NOMO-1 treated with dmso at 0.1 percent for 144 hours (cell line): Measurements from ENCODE around the gene INPP4A.
A peak's percentile ranks its signal among the peaks of the same experiment; 100 is the strongest.

Source experiments
- DNase-seq: peaks from one replicate; lab custom pipeline; 2025; ENCODE audit not compliant: unreplicated experiment; lab: John Stamatoyannopoulos, UW

INPP4A gene

DNA sequence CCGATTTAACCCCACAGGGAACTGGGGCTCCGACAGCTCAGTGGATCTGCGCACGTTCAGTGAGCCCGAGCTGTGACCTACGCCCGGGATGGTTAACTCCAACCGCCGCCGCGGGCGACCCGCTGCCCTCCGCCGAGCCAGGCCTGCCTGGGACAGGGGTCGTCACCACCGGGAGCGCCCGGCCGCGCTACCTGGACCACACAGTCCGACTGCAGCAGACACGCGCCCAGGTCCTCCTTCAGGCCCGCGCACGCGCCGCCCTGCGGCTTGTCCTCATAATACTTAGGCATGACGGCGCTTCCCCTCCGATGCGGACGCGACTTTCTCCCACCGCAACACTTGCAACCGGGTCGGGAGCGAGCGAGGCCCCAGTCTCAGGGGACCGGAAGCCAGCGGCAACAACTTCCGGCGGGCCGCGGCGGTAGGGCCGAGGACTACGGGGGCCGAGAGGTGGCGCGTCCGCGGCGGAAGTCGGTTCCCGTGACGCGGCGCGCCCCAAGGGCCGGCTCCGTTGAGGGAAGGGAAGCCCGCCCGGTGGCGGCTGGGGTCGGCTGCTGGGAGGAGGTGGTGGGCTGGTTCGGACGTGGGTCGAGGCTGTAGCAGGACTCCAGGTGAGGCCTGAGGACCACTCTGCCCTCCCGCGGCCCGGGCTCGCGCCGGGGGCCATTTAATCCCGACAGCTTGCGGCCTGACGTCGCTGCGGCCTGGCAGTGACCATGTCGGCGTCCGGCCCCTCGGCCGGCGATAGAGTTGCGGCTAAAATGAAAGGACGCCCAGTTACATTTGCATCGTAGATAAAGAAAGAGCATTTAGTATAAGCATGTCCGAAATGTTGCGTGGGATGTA is 163.7 kb downstream of the INPP4A start, which contains the start of the genes COA5 and UNC50:
COA5 (minus strand) TSS at position 397 of the 846 bp plus-strand sequence; CDS start at position 290, 107 bp downstream.
UNC50 (plus strand) TSS at position 474 of the 846 bp plus-strand sequence. CDS start 1,171 bp downstream, outside the sequence.
- DNase-seq: peak; percentile 92

DNA sequence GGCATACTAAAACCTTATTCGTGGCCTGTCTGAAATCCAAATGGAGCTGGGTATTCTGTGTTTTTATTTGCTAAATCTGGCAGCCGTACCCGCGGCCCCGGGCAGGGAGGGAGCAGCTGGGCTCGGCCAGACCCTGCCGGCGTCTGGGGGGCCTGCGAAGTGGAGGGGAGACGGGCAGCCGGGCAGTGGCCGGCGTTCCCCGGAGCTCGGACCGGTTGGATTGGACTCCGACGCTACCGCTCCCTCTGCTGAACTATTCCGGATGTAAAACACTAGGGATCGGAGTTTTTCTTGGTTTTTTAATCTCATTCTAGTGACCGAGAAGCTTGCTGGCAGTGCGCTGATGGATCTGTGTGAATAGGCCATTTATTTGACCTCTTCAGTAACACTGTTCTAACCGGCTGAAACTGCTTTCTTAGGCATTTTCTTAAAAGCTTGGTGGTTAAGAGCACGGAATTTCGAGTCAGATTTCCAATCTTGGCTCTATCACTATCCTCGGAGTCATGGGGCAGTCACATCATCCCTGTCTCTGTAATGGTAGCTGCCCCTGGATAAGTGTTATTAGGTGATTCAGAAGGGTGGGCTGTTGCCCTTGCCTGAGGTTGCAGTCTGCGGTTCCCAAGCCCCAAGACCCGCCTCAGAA is 164.4 kb downstream of the INPP4A start:
- no peak for DNase-seq

DNA sequence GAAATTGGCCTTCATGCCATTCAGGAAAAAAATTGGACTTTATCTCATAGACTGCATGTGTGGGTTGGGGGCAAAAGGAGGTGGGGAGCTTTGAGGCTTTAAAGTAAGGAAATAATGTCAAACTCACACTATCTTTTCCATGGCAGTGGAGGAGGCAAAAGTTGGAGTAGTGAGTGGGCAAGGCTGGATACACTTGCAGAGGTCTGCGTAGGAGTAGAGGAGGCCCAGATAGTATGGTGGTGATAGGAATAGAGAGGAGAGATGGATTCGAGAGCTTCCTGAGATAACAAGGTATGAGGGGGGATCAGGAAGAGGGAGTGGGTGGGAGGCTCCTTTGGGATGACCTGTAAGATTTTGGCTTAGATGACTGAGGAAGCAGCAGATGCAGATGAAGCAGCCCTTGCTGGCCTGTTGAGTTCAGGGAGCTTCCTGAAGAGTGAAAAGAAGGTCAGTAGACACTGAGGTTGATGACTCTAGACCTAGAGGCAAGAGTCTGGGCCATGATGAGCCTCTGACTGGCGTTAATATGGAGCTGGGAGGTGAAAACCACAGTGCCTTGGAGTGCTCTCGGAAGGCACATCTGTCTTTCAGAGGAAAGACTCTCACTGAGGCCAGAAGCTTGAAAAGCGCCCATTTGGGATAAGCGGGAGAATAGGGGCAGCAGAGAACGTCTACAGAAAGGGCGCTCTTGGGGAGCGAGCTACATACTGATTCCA is 169.5 kb downstream of the INPP4A start:
- no peak for DNase-seq

DNA sequence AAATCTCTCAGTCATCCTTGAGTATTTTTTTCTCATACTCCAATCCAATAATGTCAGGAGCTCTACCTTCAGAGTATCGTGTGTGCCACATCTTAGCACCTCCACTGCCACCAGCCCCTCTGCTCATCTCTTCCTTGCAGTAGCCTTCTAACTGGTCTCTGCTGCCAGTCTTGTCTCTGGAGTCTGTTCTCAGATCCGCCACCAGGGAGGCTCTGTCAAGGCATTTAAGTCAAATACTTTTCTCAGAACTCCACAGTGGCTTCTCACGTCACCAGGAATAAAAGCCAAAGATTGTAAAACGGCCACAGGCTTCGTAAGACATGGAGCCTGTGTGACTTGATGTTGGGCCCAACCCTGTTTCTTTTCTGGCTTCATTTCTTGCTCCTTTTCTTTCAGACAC is 170.8 kb downstream of the INPP4A start:
- no peak for DNase-seq

DNA sequence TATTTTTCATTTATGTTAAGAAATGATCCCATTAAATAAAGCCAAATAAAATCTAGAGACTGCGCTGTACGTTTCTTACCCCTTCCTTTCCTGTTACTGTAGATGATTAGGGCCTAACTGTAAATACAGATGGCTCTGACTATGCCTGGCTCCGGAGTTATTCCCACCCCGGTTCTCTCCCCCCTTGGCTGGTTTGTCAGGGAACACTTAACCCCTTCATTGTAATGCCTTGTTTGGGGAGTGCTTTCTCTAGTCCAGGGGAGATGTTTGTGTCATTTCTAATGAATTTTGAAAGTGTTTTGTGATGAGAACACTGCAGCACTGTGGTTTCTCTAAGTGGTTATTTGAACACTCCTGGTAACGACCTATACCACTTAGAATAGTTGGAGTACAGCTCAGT is 172.5 kb downstream of the INPP4A start:
- no peak for DNase-seq

DNA sequence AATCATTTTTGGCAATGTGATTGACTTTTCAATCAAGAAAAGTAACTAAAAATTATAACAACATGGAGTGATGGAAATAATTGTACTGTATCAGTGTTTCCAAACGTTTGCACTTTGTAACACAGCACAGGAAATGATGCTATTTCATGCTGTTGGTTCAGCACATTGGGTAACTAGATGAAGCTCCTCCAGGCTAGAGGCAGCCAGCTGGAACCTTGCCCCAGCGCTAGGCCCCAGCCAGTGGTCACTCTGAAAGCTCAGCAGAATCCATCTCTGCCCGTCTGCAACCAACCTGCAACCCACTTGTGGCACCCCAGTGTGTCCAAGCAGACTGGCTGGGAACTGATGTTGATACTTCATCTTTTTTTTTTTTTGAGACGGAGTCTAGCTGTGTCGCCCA is 179.0 kb downstream of the INPP4A start:
- no peak for DNase-seq

DNA sequence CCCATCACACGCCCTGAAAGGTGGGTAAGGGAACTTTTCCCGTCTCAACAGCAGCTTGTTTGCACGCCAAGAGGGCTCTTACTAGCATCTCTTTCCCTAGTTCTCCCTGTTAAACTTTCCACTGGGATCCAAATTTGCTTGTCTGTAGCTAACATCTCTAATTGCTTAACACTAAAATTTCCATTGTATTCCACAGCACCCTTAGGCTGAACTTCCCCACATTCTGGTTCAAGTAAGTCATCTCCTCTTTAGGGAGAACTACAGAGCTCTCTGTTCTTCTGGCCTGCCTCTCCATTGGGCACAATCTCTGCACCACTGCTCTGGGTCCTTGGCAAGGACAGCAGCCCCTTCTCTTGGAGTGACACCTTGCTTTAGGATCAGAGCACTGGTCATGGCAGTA is 187.7 kb downstream of the INPP4A start:
- DNase-seq: no peak

DNA sequence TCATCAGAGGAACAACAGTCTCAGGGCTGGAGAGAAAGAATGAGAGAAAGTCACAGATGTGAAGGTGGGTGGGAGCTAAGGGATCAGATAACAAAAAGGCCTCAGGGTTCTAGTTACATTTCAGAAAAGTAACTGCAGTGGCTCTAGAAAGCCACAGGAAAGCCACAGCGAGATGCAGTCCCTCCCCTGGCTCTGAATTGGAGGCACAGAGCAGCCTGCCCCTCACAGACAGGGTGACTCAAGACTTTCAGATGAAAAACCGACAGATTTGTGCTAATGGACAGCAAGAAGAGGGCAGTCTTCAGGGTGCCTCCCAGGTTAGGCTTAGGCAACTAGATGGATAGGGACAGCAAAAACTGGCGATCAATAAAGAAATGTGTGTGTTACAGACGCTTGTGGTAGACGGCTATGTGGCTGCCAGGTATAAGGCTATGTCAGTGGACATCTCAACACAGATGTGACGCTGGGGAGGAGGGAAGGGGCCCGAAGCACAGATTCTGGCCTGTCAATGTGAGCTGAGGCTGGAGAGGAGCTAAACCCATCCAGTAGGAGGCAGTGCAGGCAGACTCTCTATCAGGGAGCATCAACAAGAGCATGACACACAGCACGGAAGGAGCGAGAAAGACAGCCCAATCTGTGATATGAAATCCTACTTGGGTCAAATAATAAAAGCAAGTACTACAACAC is 189.9 kb downstream of the INPP4A start:
- no peak for DNase-seq

DNA sequence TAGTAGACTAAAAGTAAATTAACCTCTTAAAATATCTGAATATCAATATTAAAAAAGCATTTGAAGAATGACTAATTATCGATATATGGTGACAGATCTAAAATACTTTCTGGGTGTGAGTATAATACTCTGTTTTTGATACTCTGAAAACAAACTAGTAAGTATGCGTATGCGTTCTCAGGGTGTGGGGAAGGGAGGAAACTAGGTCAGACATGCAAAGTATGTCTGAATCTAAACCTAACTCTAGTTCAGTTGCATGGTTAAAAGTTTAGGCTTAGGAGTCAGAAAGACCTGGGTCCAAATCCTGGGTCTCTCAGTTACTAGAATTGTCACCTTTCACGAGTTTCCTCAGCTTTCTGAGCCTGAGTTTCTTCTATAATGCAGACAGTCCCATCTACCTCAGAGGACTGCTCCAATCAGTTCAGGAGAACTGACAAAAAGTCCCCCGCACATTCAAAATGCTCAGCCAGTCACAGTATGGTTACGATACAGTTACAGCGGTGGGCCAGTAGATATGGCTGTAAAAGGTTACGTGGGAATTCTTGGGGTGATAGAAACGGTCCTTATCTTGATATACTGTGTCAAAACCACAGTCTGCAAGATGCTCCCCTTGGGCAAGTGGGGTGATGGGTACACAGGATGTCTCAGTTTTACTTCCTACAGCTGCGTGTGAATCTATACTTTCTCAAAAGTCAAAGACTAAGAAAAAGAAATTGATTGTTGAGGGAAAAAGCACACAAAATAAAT is 192.9 kb downstream of the INPP4A start:
- DNase-seq: no peak

DNA sequence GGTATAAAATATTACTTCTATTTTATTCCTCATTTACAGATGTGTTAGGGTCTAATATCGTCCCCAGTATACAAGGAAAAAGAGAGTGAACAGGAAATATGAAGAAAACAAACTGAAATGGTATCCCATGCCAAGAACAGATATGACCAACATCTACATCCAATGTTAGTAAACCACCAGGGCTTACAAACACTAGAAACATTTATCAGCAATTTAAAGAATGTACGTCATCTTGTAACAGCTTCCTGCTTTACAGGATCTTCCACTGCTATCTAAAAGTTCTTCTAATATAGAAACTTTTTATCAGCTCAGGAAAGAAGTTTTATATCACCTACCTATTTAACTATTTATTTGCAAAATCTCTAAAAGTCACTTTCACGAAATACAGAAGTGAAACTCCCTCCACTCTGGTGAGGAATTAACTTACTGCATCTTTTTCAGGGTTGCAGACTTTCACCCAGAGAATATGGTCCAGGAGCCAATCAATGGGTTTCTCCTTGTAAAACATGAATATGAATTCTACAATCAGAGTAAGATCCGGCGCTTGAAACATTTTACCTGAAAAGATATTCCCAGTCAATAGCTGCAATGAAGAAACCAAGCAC is 198.9 kb downstream of the INPP4A start:
- no peak for DNase-seq
